CD4-positive, alpha-beta T cell treated with Interleukin-6 at 100 ng/mL for 8 hours (primary cell): ENCODE data around the gene FOXB2.
"Not testable (repeated sequence)": the region's sequence is repeated elsewhere in the genome, so short reads cannot be mapped to it uniquely, and the experiment has no call there.

Experiments
- DNase-seq: peaks from one replicate; pipeline ENCODE4 v3.0.0-alpha.2; 2020; ENCODE audit warnings: mixed read lengths, low spot score

Gene FOXB2

DNA sequence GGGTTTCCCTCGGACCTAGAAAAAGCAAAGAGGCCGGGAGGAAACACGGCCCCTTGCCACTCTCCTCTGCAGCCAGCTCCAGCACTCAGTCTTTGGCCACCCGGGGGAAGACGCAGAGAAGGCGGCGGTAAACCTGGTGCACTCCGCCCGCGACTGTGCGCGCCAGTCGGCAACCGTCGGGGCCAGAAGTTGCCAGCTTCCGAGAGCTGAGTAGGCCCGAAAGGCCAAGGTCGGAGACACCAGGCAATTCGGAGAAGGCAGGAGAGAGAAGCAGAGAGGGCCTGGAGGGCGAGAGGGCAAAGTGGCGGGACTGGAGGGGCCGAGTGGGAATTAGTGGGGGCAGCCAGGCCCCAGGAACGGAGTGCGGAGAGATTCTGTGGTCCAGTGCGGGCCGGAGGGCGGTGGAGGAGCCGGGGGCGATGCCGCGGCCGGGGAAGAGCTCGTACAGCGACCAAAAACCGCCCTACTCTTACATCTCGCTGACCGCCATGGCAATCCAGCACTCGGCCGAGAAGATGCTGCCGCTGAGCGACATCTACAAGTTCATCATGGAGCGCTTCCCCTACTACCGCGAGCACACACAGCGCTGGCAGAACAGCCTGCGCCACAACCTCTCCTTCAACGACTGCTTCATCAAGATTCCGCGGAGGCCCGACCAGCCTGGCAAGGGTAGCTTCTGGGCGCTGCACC is at the start of gene FOXB2:
FOXB2 (plus strand) TSS at position 420 of the 690 bp plus-strand sequence; CDS start at position 420, 0 bp downstream.
- DNase-seq = no peak

DNA sequence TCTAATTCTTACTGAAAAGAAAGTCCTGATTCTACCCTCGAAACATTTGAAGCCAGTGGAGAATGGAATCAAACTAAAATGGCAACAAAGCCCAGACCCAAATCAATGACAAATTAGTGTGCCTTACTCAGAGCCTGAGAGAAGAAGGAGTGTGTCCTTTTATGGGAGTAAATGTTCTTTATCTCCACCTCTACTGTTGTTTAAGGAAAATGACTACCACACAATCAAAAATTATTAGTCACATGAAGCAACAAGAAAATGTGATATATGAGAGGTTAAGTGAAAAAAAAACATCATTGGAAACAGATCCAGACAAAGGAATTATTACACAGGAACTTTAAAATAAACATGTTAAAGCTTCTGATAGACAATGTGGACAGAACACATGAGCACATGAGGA is 49.7 kb upstream of the FOXB2 start:
- DNase-seq = no peak

DNA sequence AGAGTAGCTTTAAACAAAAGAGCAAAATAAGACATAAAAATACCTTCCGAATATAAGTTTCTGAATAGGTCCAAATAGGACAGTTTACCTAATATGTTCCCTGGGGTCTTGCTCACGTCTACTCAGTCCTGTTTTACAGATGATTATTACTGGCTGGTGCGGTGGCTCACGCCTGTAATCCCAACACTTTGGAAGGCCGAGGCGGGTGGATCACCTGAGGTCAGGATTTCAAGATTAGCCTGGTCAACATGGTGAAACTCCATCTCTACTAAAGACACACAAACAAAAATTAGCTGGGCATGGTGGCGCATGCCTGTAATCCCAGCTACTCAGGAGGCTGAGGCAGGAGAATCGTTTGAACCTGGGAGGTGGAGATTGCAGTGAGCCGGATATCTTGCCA is 40.6 kb upstream of the FOXB2 start:
- not testable (repeated sequence) for DNase-seq

DNA sequence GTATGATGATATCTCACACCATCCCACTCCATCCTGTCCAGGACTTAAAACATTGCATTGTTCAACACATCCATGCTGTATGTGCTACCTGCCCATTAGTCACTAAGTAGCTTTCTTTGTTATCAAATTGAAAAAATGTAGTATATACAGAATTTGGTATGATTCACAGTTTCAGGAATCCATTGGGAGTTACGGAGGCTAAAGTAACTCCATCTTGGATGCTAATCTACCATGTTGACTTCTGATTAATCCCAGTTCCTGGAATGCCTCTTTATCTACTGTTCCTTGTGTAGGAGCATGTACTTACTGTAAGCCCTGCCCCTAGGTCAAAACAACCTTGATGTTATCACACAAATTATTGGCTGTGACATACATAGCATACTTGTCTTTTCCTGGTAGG is 38.9 kb upstream of the FOXB2 start:
- DNase-seq = no peak

DNA sequence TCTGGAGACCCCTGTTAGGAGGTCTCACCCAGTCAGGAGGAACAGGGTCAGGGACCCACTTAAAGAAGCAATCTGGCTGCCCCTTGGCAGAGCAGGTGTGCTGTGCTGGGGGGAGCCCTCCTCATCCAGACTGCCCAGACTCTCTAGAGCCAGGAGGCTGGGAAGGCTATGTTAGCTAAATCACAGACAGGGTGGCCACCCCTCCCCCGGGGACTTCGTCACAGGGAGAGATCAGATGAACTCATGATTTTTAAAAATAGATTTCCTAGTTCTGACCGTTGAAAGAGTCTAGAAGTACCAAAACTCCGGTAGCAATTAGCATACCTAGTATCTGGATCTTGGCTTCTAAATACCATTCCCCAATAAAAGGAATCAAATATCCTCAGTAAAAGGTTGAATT is 35.0 kb upstream of the FOXB2 start:
- no peak for DNase-seq

DNA sequence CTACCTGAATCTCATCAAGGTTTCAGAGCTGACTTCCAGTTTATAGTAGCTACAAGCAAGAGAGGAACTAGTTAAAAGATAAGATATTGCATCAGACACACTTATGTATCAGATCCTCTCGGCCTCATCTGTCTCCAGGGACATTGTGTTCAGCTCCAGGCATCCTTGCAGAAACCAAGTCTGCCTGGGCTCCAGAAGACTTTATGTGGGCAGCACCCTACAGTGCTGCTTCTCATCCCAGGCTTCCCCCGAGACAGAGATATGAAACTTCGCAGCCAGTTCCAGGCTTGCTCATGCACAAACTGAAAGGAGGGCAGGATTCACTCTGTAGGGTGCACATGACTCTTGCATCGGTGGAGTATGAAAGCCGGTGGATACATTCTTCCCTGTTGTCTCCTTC is 33.9 kb upstream of the FOXB2 start:
- DNase-seq = no peak

DNA sequence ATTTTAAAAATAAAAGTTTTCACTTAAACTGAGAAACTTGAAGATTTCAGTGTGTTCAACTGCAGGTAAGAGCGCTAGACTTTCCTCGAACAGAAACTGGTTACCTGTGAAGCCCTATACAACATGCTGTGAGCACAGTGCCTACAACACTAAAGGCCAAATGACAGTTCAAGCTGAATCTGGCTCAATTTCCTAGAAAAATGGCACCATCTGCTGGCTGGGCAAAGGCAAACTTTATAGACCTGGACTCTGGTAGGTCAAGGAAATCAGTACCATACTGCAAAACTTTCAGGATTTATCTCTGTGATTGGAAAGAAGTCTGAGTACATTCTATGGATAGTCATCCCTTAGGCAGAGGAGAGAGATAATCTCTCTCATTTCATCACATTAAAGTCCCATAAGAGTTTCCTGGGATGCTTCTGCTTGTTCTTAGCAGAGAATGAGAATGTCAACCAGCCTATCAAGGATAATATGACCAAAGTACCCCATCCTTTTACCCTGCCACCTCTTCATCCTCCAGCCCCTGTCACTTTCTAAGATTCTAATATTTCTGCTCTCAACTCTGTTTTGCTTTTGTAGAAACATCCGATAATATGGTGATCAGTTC is 31.8 kb upstream of the FOXB2 start:
- no peak for DNase-seq

DNA sequence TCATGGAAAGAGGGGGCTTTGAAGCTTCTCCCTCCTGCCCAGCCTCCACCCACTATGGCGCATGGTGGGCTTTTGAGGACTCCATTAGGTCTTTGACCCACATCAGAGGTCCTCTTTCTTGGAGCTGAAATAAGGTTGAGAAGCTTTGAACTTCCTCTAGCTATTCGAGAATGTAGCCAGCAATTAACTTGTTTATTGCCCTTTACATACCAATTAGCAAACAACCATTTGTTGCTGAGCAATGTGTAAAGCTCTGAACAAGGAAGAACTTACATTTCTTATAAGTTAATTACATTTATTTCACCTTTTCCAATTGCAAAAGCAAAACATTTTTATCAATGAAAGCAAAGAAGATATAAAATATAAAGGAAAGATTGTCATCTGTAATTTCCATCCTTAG is 30.5 kb upstream of the FOXB2 start:
- no peak for DNase-seq

DNA sequence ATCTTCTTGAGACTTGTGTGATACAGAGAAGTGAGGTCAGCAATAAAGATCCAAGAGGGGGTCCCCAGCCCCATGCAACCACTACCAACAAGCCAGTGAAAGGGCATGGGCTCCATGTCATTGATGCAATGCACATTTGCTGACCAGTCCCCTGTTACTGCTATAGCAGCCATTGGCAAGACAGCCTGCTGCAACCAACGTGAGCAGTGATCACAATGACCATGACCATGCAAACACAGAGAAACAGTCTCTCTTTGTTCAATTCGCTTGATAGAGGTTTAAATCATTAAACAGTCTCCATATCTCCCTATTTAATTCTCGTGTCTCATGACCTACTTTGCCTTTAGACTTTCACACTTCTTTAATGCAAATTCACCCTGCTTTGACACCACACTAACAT is 30.0 kb upstream of the FOXB2 start:
- DNase-seq = no peak

DNA sequence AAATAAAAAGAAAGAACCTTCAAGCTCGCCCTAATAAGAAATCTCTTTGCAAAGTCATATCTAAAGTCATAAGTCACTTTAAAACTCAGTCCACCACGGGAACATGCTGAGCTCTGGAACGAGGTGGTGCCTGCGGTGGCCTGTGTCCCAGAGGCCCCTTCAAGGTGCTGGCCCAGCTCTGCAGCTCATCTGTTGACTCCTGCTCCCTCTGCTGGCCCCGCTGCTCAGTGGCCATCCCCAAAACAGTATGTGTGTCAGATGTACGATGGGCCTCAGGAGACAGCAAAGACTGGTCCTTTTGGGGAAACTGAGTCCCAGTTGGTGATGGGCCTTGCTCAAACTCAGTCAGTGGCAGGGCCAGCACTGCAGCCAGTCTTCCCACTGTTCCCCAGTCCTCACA is 22.8 kb upstream of the FOXB2 start:
- DNase-seq = no peak

DNA sequence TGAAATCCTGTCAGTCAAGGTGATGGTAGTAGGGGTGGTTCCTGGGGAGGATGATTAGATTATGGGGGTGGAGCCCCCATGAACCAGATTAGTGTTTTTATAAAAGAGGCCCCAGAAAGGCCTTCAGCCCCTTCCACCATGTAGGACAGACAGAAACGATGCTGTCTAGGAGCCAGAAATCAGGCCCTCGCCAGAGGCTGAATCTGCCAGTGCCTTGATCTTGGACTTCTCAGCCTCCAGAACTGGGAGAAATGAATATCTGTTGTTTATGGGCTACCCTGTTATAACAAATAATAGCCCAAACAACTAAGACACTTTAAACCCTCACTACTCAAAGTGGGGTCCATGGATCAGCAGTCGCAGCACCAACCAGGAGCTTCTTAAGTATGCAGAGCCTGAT is 20.2 kb upstream of the FOXB2 start:
- no peak for DNase-seq

DNA sequence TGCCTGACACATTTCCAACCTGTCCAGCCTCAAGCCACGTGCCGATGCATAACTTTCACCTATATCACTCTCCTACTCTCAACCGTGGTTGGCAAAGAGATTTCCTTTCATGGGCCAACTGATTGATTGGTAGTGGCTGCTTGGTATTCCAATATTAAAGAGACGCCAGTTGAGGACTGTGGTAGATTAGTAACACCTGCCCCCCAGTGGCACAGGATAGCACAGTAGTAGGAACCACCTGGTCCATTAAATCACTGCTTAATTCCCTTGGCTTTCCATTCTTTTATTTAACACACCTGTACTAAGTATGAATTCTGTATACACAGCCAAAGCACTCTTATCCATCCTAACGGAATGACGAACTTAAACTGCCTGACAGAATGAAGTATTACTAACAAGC is 19.1 kb upstream of the FOXB2 start:
- DNase-seq = no peak

DNA sequence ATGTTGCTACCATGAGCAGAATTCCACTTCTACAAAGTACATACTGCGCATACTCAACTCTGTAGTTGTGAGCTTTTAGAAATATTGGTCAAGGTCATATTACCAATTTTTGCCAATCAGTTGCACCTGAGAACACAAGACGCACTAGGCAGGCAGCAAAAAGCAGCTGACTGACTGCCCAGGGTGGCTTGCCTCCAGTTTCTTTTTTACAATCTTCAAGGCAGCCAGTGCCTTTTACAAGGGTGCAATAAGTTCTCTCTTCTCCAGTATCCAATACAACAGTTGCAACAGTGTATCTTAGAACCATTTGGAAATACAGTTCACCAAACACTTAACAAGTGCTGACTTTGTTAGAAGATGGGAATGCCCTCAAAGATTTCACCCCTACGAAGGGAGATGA is 16.1 kb upstream of the FOXB2 start:
- no peak for DNase-seq

DNA sequence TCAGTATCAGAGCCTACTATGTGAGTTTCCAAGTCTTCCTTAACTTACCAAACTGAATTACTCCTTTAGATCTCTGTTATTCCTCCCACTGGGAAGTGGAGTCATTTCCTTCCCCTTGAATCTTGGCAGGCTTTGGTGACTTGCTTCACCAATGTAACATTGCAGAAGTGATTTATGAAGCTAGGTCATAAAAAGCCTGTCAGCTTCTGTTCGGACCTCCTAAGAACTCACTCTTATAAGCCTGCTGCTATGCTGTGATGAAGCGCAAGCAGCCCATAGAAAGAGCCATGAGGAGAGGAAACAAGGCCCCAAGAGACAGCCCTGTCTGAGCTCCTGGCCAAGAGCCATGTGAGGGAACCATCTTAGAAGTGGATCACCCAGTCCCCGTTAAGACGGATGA is 14.2 kb upstream of the FOXB2 start:
- DNase-seq = no peak

DNA sequence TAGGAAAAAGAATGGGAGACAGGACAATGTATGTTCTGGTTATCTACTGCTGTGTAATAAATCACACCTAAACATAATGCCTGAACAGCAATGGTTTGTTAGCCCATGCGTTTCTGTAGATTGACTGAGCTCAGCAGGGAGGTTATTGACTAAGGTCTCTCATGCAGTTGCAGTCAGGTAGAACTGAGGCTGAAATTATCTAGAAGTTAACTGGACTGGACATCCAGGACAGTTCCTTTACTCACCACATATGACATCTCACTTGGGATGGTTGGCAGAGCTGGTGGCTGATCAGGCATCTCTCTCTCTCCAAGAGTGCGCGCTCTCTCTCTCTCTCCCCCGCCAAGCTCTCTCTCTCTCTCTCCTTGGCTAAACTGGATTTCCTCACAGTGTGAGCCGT is 8.9 kb upstream of the FOXB2 start:
- DNase-seq = no peak

DNA sequence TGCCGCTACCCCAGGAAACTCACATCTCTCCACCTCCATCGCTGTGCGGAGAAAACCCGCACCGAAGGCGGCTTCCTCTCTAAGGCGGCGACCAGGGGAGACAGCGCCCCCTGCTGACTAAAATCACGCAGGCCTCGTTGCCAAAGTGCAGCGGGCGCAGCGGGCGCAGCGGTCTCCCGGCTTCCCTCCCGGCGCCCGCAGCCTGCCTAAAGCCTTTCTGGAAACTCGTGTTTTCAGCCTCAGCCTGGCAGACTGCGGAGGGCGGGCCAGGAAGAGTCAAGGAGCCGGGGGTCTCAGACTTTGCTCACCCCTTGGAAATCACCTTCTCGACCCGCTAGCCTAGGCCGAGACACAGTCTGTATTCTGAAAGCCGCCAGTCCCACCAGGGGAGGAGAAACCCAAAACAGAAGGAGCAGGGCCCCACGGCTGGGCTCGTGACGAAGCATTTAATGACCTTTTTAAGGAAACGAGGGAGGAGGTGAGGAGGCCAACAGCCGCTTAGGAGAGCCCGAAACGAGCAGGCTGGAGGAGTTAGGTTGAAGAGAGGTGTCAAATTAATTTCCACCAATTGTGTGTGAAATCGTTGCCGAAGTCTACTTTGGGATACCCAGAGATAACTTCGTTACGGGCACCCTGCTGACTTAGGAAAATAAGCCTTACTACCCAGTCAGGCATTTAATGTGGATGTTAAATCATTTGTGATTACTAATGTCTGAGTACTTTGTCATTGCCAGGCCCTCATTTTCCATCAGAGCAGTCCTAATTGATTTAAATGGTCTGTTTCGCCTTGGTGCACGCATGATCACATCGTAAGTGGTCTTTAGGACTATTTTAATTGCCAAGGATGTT is 7.3 kb upstream of the FOXB2 start:
- DNase-seq = peak; percentile 31

DNA sequence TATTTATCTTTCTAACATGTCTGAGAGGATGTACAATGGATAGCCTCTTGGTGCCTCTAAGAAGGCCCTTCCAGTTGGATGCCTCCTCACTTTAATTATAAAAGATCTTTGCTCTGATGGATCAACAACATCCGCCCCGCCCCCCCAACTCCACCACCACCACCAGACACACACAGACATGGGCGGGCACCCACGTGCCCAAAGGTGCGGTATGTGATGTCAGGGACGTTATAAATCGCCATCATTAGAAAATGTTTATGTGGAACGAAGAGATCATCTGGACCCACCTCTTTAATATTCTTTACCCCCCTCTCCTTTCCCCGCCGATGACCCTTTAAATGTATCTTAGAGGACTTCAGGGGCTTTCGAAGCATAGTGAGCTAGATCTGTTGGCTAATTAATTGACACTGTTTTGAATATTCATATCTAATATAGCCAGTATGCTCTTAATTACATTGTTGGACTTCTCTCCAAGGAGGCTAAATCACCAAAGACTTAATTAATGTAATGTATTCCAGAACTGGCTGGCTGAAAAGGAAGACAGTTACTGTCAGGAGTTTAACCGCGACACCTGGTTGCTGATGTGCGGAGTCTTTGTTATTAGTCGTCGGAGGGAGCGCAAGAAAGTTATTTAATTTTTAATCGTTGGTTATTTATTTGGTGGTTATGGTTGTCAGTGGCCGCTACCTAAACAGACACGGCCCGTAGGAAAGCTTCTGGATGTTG is 6.1 kb upstream of the FOXB2 start:
- no peak for DNase-seq

DNA sequence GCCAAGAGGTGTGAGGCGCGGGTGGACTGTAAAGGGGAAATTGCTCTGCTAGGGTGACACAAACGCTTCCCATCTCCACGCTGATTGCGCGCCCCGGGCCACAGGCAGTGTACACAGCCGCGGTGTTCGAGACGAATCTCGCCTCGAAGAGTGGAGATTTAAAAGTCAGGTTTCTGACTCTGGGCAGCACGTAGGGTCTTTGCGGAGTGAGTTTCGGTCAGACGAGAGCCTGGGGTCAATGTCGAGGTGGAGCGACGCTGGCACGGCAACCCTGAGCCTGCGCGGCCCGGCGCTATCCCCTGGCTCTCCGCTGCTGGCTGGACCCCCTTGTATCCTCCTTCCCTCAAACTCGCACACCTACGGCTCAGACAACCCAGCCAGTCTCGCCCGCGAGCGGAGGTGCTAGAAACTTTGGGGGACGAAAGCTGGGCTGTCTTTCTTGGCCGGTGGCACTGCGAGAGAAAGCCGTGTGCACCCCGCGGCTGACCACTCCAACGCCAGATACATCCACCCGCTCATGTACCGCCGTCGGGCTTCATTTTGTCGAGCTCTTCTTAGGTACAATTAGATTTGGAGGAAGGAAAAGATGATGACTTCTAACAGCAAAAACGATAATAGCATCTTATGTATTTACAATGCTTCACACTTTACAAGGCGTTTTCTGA is 5.4 kb upstream of the FOXB2 start:
- no peak for DNase-seq

DNA sequence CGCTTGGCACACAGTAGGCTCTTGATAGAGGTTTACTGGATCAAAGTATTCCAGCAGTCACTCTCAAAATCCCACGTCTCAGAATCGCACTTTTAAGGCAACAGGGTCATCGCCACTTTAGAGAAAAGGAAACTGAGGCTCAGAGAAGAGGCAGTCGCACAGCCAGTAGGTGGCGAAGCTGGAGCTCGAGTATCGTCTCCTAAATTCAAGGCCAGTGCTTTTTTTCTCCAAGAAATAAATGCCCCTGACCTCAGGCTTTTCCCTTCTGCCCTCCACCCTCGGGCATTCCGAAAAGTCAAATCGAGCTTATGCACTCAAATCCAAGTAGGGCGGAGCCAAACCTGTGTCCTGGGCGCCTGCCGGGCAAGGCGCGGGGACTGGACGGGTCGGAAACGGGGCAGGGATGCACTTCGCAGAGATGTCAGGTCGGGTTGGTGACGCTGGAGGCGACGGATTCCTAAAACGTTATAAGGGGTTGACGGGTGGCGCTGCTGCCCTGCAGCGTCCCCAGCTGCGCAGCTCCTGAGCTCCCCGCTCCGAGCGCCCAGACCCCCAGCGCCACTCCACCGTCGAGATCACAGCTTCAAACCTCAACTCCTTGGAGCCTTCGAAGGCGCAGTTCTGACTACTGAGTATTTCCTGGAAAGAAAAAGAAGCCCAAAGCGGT is 4.7 kb upstream of the FOXB2 start:
- no peak for DNase-seq

DNA sequence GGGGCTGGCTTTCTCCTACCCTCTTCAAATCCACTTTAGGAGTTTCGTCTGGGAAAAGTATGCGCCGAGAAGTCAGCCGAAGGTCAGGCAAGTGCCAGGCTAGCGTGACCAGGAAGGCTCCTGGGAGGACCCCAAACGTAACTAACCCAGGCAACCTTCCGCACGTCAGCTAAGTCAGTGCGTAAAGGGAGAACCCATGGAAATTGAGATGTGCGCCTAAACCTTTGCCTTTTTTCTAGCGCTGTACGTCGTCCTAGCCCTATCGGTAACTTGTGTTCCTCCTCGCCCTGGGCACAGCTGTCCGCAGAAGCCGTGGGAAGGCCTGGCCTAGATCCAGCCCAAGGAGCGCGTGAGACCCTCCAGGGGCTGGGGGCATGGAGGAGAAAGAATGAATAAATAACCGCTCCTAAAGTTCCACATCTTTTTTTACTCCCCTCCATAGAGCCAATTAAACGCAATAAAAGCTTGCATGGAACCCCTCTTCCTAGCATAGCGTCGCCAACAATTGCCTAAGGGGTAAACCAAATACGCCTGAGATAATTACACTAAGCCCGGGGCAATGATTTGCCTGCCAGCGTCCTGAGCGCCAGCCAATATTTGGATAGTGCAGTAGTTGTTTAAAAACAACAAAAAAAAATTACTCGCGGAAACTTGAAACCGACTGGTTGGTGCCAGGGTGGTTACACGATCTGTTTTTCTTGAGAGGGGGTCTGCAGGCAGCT is 4.0 kb upstream of the FOXB2 start:
- no peak for DNase-seq

DNA sequence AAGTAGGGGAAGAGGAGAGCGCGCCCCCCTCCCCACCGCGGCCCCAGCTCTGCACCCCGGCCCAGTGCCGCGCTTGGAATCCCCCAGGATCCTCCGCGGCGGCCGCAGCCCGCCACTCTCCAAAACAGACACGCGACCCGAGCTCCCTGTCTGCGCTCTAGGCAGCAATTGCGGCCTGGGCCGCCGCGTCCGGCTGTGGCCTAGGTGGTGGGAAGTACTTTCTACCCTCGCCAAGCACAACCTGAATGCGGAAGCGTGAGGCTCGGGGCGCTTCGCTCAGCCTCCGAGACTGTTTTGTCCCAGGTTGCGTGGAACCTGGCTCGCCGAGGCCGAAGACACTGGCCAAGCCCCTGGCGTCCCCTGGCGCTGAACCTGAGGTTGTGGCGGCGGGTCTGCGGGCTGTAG is 3.3 kb upstream of the FOXB2 start:
- no peak for DNase-seq
